Esophagus (tissue), 2 donors: ENCODE results near the gene MSL2. TPM values are rescaled to one million over a fixed set of nuclear protein-coding genes. Genes with fewer than 3 reads are reported as not detected.
"Not testable (repeated sequence)": the region's sequence is repeated elsewhere in the genome, so short reads cannot be mapped to it uniquely, and the experiment has no call there.

Experiments
- H3K27ac ChIP-seq, 2 donors: one replicate each; pipeline ENCODE4 v1.5.1; 2013; ENCODE audit warnings: low read depth in 2 of 2, mild to moderate bottlenecking in 2 of 2, inconsistent platforms in 1 of 2, low read length in 1 of 2, moderate library complexity in 1 of 2
- H3K27me3 ChIP-seq, 2 donors: one replicate each; pipeline ENCODE4 v1.6.1; 2013; ENCODE audit warnings: low read length in 2 of 2, control low read depth in 1 of 2, mild to moderate bottlenecking in 1 of 2; ENCODE audit not compliant: insufficient read depth in 2 of 2, control insufficient read depth in 1 of 2
- H3K36me3 ChIP-seq, 2 donors: one replicate each; pipeline ENCODE4 v1.6.1; 2013; ENCODE audit warnings: low read length in 1 of 2; ENCODE audit not compliant: control insufficient read depth in 2 of 2, insufficient read depth in 2 of 2
- H3K4me1 ChIP-seq, 2 donors: one replicate each; pipeline ENCODE4 v1.6.1; 2013; ENCODE audit warnings: low read length in 1 of 2; ENCODE audit not compliant: control insufficient read depth in 2 of 2, insufficient read depth in 2 of 2
- H3K4me3 ChIP-seq, 2 donors: one replicate each; pipeline ENCODE4 v1.5.1; 2013; ENCODE audit warnings: low read length in 2 of 2, mild to moderate bottlenecking in 2 of 2, low read depth in 1 of 2, moderate library complexity in 1 of 2
- H3K9me3 ChIP-seq, 2 donors: one replicate each; pipeline ENCODE4 v1.6.1; 2013; ENCODE audit warnings: mild to moderate bottlenecking in 2 of 2, low read depth in 1 of 2, low read length in 1 of 2, moderate library complexity in 1 of 2; ENCODE audit not compliant: control insufficient read depth in 2 of 2, insufficient read depth in 1 of 2
- WGBS, 2 donors: extraction: QIAGEN DNeasy Blood & Tissue Kit; methylation state at CpG; one replicate each; pipeline ENCODE4 v1.1.7; 2013; 5-methylcytosine and 5-hydroxymethylcytosine counted together
- polyA plus RNA-seq, 2 donors: library from polyadenylated mRNA; stranded (reverse); fragments of 200-250 nt; gene quantifications; one replicate each; pipeline ENCODE4 v1.2.3, GENCODE V29; 2013
- donor health status: healthy with polysubstance abuse.
- donor health status: Bipolar disorder and iron deficiency.

MSL2 gene
- polyA plus RNA-seq, 2 donors: 3.1 to 4.7 TPM

DNA sequence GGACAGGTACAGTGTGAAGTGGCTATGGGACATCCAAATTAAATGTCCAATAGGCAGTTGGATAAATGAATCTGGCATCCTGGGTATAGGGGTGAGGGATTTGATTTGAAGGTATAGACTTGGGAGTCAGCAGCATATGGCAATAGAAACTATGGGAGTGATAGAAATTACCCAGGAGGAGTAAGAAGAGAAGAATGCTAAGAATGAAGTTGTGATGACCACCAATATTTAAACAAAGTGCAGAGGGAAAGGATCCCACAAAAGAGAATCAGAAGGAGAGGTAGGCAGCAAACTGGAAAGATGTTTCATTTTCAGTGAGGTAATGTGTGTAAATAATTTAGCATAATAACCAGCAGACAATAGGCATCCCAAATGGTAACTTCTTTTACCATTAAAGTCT, 13.8 kb upstream of the MSL2 start:
- Histone ChIP-seq H3K36me3 (no peaks in the 10 kb centered on the region), H3K9me3 (no peaks in the 10 kb centered on the region), H3K4me3 (no peak overlapping the region), H3K27ac (no peak overlapping the region), H3K27me3 (no peaks in the 10 kb centered on the region), H3K4me1 (no peaks in the 10 kb centered on the region)

DNA sequence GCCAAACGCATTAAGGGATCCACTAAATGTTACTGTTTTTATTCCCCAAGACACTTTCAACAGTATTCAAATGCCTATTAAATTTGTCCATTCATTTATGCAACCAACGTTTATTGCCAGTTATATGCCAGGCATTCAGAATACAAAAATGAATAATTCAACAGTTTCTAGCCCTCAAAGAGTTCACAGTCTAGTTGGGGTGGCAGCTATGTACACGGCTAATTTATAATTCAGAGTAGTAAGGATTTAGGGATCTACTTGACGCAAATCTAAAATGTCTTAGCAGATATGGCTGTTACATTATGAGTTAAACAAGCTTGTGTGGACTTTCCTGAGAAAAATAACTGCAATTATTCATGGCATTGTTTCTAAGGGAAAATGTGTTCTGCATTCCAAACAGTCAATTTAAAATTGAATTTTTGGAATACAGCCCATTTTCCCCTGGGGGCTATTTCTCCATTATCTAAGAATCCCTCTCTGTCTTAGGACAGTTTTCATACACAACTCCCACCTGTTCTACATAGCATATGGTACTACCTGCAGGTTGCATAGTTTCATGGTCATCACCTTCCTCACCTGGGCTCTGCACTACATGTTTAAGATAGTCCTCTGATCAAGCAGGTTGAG, 11.5 kb upstream of the MSL2 start:
- WGBS, 2 donors: 65 to 71% methylated on average over 4 of the region's 4 CpGs
- no peak overlapping the region for H3K4me3 ChIP-seq
- no peaks in the 10 kb centered on the region for H3K27me3 ChIP-seq
- no peaks in the 10 kb centered on the region for H3K9me3 ChIP-seq
- no peaks in the 10 kb centered on the region for H3K4me1 ChIP-seq
- no peak overlapping the region for H3K27ac ChIP-seq
- no peaks in the 10 kb centered on the region for H3K36me3 ChIP-seq

DNA sequence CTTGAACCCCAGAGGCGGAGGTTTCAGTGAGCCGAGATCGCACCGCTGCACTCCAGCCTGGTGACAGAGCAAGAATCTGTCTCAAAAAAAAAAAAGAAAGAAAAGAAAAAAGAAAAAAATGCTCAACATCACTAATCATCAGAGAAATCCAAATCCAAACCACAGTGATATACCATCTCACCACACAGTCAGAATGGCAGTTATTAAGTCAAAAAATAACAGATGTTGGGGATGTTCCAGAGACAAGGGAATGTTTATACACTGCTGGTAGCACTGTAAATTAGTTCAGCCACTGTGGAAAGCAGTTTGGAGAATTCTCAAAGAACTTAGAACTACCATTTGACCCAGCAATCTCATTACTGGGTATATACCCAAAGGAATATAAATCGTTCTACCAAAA, 3.1 kb upstream of the MSL2 start:
- H3K4me3 ChIP-seq, H3K36me3 ChIP-seq, H3K9me3 ChIP-seq, H3K4me1 ChIP-seq, H3K27me3 ChIP-seq, H3K27ac ChIP-seq: not testable (repeated sequence)
- WGBS, 2 donors: 95% methylated on average over 5 of the region's 5 CpGs

DNA sequence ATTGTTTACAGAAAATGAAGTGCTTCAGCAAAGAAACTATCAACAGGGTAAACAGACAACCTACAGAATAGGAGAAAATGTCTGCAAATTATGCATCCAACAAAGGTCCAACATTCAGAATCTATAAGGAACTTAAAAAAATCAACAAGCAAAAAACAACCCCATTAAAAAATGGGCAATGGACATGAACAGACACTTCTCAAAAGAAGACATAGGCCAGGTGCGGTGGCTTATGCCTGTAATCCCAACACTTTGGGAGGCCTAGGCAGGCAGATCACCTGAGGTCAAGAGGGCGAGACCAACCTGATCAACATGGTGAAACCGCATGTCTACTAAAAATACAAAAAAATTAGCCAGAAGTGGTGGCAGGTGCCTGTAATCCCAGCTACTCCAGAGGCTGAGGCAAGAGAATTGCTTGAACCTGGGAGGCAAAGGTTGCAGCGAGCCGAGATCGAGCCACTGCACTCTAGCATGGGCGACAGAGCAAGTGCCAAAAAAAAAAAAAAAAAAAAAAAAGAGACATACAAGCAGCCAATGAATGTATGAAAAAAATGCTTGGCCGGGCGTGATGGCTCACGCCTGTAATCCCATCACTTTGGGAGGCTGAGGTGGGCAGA, 2.4 kb upstream of the MSL2 start:
- 98% methylated on average over 10 of the region's 10 CpGs for WGBS, 2 donors
- not testable (repeated sequence) for H3K4me3 ChIP-seq, H3K36me3 ChIP-seq, H3K27me3 ChIP-seq, H3K27ac ChIP-seq, H3K4me1 ChIP-seq, H3K9me3 ChIP-seq

DNA sequence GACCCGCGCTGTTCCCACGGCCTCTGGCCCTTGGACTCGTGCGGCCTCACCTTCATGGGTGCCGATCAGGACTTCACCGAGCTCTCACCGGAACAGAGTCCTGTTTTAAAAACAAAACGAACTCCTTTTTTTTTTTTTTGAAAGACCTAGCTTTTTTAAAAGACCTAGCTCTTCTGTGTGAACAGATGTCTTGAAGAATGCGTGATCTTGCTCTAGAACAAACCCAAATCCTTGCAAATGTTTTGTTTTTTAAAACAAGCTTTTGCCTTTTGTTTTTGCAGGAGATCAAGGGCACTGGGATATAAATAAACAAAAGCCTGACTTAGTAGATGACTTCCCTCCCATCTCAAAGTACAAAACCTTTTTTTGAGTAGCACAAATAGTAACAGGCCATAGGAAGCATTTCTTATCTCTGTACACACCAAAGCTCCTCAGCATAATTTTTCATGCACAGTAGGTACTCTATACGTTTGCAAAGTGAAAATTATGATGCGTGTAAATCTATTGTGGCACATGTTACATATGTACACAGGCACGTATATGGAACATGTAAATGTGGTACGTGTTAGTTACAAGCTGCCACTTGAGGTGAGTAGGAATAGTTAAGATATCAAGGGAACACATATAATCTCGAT, 1.1 kb upstream of the MSL2 start:
- Histone ChIP-seq H3K27ac (peak overlapping the region; percentile 98 to 100), H3K4me3 (peak overlapping the region; percentile 93 to 99), H3K4me1 (no peaks in the 10 kb centered on the region), H3K36me3 (no peaks in the 10 kb centered on the region), H3K9me3 (no peaks in the 10 kb centered on the region), H3K27me3 (no peaks in the 10 kb centered on the region)
- 16 to 17% methylated on average over 15 of the region's 15 CpGs for WGBS, 2 donors

DNA sequence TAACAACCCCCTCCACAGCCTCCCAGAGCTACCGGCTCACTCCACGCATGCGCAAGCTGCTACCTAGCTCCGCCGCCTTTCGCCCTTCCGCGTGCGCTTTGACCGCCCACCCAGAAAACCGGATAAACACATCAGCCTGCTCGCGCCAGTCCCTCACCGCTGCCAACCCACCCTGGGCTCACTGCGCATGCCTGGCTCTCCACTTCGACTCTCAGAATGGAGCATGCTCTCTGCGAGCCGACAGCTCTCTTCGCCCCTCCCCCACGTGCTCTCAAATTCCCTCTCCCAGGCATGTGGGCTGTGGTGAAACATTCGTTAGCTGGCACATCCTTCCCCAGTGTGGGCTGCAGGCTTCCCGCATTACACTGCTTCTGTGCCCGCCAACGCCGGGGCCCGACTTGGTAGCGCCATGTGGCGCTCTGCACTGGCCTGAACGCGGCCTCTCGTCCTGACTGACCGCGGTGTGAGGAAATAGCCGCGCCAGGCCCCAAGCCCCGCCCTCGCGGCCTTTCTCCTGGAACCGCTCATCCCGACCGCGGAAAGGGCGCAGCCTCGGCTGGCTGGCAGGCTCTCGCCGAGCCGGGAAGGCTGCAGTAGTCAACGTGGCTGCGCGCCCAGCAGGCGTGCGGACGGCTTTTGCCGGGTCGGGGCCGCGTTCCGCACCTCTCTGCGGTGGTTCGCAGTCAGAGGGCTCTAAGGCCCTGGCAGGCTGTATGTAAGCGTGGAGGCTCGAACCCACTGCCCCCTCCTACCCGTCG, 445 bp upstream of the MSL2 start:
- Histone ChIP-seq H3K9me3 (no peaks in the 10 kb centered on the region), H3K4me3 (peak overlapping the region; percentile 93 to 99)
- 0% methylated on average over 64 of the region's 64 CpGs for WGBS, 2 donors

DNA sequence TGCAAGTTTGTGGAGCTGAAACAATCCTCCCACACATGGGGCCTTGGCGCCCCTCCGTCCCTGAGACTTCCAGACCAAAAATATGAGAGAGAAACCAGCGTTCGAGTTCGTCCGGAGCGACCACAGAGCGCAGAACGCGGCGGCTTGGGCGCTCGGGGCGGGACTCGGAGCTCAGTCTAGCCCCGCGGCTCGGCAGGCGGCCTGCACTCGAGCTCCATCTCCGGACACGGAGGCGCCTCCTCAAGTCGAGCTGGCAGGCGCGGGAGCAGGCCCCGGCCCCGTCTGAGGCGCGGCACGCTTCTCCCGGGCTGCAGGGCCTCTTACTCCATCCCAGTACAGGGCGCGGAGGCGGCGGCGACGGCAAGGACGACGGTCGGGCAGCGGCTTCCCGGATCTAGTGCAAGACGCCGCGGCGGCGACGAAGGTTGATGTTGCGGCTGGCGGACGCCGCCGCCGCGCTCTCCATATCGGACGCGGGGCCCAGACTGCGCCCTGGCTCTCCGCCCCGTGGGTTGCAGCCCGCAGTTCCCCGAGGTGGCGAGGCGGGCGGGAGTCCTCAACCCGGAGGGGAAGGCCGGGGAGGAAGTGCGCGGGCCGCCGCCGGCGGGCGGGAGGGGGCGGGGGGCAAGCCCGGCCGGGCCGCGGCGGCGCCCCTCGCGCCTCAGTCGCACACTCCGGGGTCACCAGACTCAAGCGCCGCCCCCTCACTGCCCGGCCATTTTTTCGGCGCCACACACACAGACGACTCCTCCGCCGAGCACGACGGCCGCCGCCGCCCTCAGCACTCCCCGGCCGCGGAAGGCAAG, 674 bp downstream of the MSL2 start:
- no peaks in the 10 kb centered on the region for H3K4me1 ChIP-seq
- 0% methylated on average over 61 to 103 of the region's 103 CpGs for WGBS, 2 donors

More for the DNA sequence above, 445 bp upstream of the MSL2 start:
- H3K27me3 ChIP-seq: no peaks in the 10 kb centered on the region
- no peaks in the 10 kb centered on the region for H3K36me3 ChIP-seq
- H3K4me1 ChIP-seq: no peaks in the 10 kb centered on the region
- H3K27ac ChIP-seq: peak overlapping the region; percentile 98 to 100

DNA sequence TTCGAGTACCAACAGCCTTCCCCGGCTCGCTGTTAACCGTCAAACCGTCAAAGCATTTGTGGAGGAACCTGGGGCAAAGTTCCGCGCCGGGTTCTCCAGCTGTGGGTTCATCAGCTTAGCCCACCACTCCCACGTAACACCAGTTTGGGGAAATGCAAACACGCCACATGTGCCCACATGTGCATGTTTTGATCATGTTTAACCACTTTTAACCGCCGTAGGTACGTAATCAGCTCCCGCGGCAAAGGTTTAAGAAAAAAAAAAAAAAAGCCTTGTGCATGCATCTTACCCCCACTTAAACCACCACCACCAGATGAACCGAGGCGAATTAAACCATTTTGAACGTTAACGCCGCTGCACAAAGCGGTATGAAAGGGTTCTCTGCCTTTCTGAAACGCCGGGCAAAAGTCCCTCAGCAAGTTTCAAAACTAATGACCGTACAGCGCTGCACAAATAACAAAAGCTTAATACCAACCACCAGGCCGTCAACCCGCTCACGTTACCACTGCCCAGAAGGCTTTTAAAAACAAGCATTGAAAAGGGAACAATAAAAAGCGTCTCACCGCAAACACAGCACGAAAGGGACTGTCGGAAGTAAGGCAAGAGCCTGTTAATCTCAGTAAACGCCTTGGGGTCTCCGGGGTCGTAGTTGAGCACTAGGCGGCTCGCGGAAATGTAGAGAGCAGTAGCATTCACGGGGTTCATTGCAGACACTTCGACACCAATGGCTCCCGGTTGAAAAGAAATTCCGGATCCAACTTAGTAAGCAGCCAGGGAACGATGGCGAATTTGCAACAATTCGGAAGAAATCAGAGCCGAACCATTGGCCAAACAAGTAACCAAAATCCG, 1.5 kb downstream of the MSL2 start:
- WGBS, 2 donors: 0% methylated on average over 47 of the region's 47 CpGs
- H3K4me3 ChIP-seq: peak overlapping the region; percentile 93 to 99
- H3K9me3 ChIP-seq: no peaks in the 10 kb centered on the region
- H3K4me1 ChIP-seq: no peaks in the 10 kb centered on the region
- no peaks in the 10 kb centered on the region for H3K27me3 ChIP-seq
- no peaks in the 10 kb centered on the region for H3K36me3 ChIP-seq
- peak overlapping the region; percentile 98 to 100 for H3K27ac ChIP-seq

More for the DNA sequence above, 674 bp downstream of the MSL2 start:
- H3K36me3 ChIP-seq: no peaks in the 10 kb centered on the region
- no peaks in the 10 kb centered on the region for H3K27me3 ChIP-seq
- no peaks in the 10 kb centered on the region for H3K9me3 ChIP-seq
- peak overlapping the region; percentile 93 to 99 for H3K4me3 ChIP-seq
- H3K27ac ChIP-seq: peak overlapping the region; percentile 98 to 100
